ENCODE measurements around the gene GJD2.

DNA sequence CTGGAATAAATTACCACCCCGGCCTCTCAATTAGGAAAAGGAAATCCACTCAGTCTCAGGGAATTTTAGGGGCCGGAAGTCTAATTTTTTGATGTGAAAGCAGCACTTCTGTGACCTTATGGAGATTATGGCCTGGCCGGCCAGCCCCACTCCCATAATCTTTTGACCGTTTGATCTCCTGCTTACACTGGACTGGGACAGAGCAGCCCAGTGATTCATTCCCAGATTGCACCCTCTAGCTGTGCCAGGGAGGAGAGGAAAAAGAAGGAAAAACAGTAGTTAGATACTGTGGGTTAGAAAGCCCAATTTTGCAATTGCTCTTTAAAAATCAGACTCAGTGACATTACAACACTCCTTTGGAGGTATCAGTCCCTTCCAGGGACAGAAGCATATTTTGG is 32.4 kb downstream of the GJD2 start:
- TF ChIP-seq, protein P1, sequence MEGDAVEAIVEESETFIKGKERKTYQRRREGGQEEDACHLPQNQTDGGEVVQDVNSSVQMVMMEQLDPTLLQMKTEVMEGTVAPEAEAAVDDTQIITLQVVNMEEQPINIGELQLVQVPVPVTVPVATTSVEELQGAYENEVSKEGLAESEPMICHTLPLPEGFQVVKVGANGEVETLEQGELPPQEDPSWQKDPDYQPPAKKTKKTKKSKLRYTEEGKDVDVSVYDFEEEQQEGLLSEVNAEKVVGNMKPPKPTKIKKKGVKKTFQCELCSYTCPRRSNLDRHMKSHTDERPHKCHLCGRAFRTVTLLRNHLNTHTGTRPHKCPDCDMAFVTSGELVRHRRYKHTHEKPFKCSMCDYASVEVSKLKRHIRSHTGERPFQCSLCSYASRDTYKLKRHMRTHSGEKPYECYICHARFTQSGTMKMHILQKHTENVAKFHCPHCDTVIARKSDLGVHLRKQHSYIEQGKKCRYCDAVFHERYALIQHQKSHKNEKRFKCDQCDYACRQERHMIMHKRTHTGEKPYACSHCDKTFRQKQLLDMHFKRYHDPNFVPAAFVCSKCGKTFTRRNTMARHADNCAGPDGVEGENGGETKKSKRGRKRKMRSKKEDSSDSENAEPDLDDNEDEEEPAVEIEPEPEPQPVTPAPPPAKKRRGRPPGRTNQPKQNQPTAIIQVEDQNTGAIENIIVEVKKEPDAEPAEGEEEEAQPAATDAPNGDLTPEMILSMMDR (IDR thresholded peaks at IDR 0.05; ENCODE audit: low read depth, low read length, missing input control) = no peak
- no peak for TF ChIP-seq GABPA (IDR thresholded peaks at IDR 0.05 in 1 of 2, conservative IDR thresholded peaks at IDR 0.05 in 1 of 2)
- TF ChIP-seq, protein P2, sequence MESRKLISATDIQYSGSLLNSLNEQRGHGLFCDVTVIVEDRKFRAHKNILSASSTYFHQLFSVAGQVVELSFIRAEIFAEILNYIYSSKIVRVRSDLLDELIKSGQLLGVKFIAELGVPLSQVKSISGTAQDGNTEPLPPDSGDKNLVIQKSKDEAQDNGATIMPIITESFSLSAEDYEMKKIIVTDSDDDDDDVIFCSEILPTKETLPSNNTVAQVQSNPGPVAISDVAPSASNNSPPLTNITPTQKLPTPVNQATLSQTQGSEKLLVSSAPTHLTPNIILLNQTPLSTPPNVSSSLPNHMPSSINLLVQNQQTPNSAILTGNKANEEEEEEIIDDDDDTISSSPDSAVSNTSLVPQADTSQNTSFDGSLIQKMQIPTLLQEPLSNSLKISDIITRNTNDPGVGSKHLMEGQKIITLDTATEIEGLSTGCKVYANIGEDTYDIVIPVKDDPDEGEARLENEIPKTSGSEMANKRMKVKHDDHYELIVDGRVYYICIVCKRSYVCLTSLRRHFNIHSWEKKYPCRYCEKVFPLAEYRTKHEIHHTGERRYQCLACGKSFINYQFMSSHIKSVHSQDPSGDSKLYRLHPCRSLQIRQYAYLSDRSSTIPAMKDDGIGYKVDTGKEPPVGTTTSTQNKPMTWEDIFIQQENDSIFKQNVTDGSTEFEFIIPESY (IDR thresholded peaks at IDR 0.05) = no peak
- TF ChIP-seq, protein P3, sequence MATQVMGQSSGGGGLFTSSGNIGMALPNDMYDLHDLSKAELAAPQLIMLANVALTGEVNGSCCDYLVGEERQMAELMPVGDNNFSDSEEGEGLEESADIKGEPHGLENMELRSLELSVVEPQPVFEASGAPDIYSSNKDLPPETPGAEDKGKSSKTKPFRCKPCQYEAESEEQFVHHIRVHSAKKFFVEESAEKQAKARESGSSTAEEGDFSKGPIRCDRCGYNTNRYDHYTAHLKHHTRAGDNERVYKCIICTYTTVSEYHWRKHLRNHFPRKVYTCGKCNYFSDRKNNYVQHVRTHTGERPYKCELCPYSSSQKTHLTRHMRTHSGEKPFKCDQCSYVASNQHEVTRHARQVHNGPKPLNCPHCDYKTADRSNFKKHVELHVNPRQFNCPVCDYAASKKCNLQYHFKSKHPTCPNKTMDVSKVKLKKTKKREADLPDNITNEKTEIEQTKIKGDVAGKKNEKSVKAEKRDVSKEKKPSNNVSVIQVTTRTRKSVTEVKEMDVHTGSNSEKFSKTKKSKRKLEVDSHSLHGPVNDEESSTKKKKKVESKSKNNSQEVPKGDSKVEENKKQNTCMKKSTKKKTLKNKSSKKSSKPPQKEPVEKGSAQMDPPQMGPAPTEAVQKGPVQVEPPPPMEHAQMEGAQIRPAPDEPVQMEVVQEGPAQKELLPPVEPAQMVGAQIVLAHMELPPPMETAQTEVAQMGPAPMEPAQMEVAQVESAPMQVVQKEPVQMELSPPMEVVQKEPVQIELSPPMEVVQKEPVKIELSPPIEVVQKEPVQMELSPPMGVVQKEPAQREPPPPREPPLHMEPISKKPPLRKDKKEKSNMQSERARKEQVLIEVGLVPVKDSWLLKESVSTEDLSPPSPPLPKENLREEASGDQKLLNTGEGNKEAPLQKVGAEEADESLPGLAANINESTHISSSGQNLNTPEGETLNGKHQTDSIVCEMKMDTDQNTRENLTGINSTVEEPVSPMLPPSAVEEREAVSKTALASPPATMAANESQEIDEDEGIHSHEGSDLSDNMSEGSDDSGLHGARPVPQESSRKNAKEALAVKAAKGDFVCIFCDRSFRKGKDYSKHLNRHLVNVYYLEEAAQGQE (IDR thresholded peaks at IDR 0.05) = no peak
- TF ChIP-seq JUND (IDR thresholded peaks at IDR 0.05) = peak in 1 of 2 donors; percentile 35
- peak; percentile 25 to 65 for TF ChIP-seq RAD21 (IDR thresholded peaks at IDR 0.05)
- TF ChIP-seq, protein P4, sequence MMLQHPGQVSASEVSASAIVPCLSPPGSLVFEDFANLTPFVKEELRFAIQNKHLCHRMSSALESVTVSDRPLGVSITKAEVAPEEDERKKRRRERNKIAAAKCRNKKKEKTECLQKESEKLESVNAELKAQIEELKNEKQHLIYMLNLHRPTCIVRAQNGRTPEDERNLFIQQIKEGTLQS (IDR thresholded peaks at IDR 0.05) = no peak
- TF ChIP-seq SP1 (IDR thresholded peaks at IDR 0.05) = peak; percentile 58
- TF ChIP-seq YY1 (IDR thresholded peaks at IDR 0.05) = no peak
- TF ChIP-seq, protein P5, sequence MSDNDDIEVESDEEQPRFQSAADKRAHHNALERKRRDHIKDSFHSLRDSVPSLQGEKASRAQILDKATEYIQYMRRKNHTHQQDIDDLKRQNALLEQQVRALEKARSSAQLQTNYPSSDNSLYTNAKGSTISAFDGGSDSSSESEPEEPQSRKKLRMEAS (IDR thresholded peaks at IDR 0.05) = no peak
